B cell (primary cell): ENCODE data around the gene EFNA1. TPM values are rescaled to one million over a fixed set of nuclear protein-coding genes. Genes with fewer than 3 reads are reported as not detected.

Experiments
- ATAC-seq: fragments of 200-7000 bp; cut with Tn5 transposase; one replicate; pipeline ENCODE4 v1.10.0; 2021; ENCODE audit warnings: low read depth, mild to moderate bottlenecking, moderate number of reproducible peaks, moderate library complexity
- CTCF ChIA-PET: fragments of 350-600 bp; sonication (Branson Sonifier 250); formaldehyde crosslinking; loops from one replicate; lab custom pipeline; 2021; ENCODE audit warnings: antibody characterized with exemption, inconsistent platforms; lab: Charles Lee
- POLR2A ChIA-PET: fragments of 350-600 bp; sonication (Branson Sonifier 250); formaldehyde crosslinking; loops from one replicate; lab custom pipeline; 2021; ENCODE audit warnings: antibody characterized with exemption; lab: Charles Lee
- DNase-seq: peaks from one replicate; pipeline ENCODE4 v3.0.0; 2013
- H2AFZ ChIP-seq: 2 replicates; pipeline ENCODE4 v1.6.1; 2012; ENCODE audit warnings: mild to moderate bottlenecking, low read depth, low read length; ENCODE audit not compliant: insufficient read depth, poor library complexity, severe bottlenecking
- H3K27ac ChIP-seq, 2 donors: 1 replicate in 1 of 2; 2 replicates in 1 of 2; pipeline ENCODE4 v1.5.1; 2012 to 2013; ENCODE audit warnings: low read length in 2 of 2, mild to moderate bottlenecking in 2 of 2, moderate library complexity in 1 of 2
- H3K27me3 ChIP-seq, 4 experiments: fragments of 200-600 bp in 1 of 4; sonication (generic) in 1 of 4; replicated peaks in 1 of 4; 1 replicate in 2 of 4; 2 replicates in 2 of 4; pipeline versions ENCODE4 v1.6.1 to v1.7.0; 2013 to 2016; ENCODE audit warnings: low read length in 3 of 4, mild to moderate bottlenecking in 2 of 4, mixed read lengths in 1 of 4, moderate library complexity in 1 of 4; ENCODE audit not compliant: insufficient read depth in 4 of 4, control insufficient read depth in 3 of 4; ENCODE audit errors: control extremely low read depth in 1 of 4
- H3K36me3 ChIP-seq, 2 experiments: replicated peaks in 1 of 2; 1 replicate in 1 of 2; 2 replicates in 1 of 2; pipeline versions ENCODE4 v1.6.1 to v1.7.1; 2013; ENCODE audit warnings: low read length in 1 of 2; ENCODE audit not compliant: insufficient read depth in 2 of 2, control insufficient read depth in 1 of 2; ENCODE audit errors: control extremely low read depth in 1 of 2, extremely low read depth in 1 of 2
- H3K4me1 ChIP-seq, 2 donors: fragments of 200-600 bp in 1 of 2; sonication (generic) in 1 of 2; 1 replicate in 1 of 2; 2 replicates in 1 of 2; pipeline versions ENCODE4 v1.5.1 to v1.6.1; 2013 to 2017; ENCODE audit warnings: low read length in 2 of 2; ENCODE audit not compliant: control insufficient read depth in 2 of 2, insufficient read depth in 2 of 2
- H3K4me2 ChIP-seq: replicated peaks from 2 replicates; pipeline ENCODE3; 2012; ENCODE audit warnings: mild to moderate bottlenecking, low read depth, low read length; ENCODE audit not compliant: poor library complexity, severe bottlenecking
- H3K4me3 ChIP-seq, 5 experiments: fragments of 200-600 bp in 1 of 5; sonication (generic) in 1 of 5; 1 replicate in 3 of 5; 2 replicates in 2 of 5; pipeline versions ENCODE4 v1.5.1 to v1.7.0; 2011 to 2016; ENCODE audit warnings: low read length in 4 of 5, mild to moderate bottlenecking in 4 of 5, low read depth in 2 of 5, control low read depth in 1 of 5, moderate library complexity in 1 of 5; ENCODE audit not compliant: insufficient read depth in 1 of 5; ENCODE audit errors: control extremely low read depth in 1 of 5, extremely low read depth in 1 of 5
- H3K79me2 ChIP-seq: fragments of 200-600 bp; sonication (generic); one replicate; pipeline ENCODE4 v1.6.0; 2016; ENCODE audit warnings: low read length; ENCODE audit not compliant: control insufficient read depth, insufficient read depth
- H3K9ac ChIP-seq: fragments of 200-600 bp; sonication (generic); 2 replicates; pipeline ENCODE4 v1.6.1; 2017; ENCODE audit warnings: mild to moderate bottlenecking, low read length, moderate library complexity
- H3K9me3 ChIP-seq, 3 donors: one replicate each; pipeline versions ENCODE4 v1.6.1 to v1.7.1; 2013; ENCODE audit warnings: low read length in 2 of 3; ENCODE audit not compliant: control insufficient read depth in 2 of 3, insufficient read depth in 1 of 3; ENCODE audit errors: control extremely low read depth in 1 of 3
- H4K20me1 ChIP-seq: 2 replicates; pipeline ENCODE4 v1.6.0; 2012; ENCODE audit warnings: mild to moderate bottlenecking, low read length; ENCODE audit not compliant: insufficient read depth, control insufficient read depth, poor library complexity, severe bottlenecking
- H3K27ac Mint-ChIP-seq: one replicate; pipeline ENCODE4 v1.8.0; 2021; ENCODE audit warnings: mixed read lengths
- H3K27me3 Mint-ChIP-seq: one replicate; pipeline ENCODE4 v1.8.0; 2021; ENCODE audit warnings: mixed read lengths
- H3K4me1 Mint-ChIP-seq: one replicate; pipeline ENCODE4 v1.8.0; 2021; ENCODE audit warnings: mixed read lengths
- H3K4me3 Mint-ChIP-seq: one replicate; pipeline ENCODE4 v1.8.0; 2021; ENCODE audit warnings: mixed read lengths
- H3K9me3 Mint-ChIP-seq: one replicate; pipeline ENCODE4 v1.8.0; 2022; ENCODE audit warnings: mixed read lengths; ENCODE audit not compliant: insufficient read depth
- EZH2 ChIP-seq: IDR thresholded peaks from 2 replicates; pipeline ENCODE4 v1.6.1; 2012; ENCODE audit warnings: borderline replicate concordance, low read depth, mild to moderate bottlenecking, moderate library complexity, low read length; ENCODE audit not compliant: insufficient read depth, poor library complexity, severe bottlenecking
- WGBS: methylation state at CpG from one replicate; pipeline ENCODE4 v1.1.5; 2013; ENCODE audit warnings: missing lambda C conversion rate; ENCODE audit not compliant: insufficient coverage; 5-methylcytosine and 5-hydroxymethylcytosine counted together
- intact Hi-C: fragments of 100-400 bp; cut with micrococcal nuclease; formaldehyde crosslinking; loops from one replicate; pipeline ENCODE4 v1.10.0; 2022
- polyA plus RNA-seq: library from polyadenylated mRNA; depleted of rRNA; stranded (reverse); fragments of >200 nt; gene quantifications from 2 replicates; pipeline ENCODE4 v1.2.3, GENCODE V29; 2012
- total RNA-seq, 2 donors: library from RNA; stranded (reverse); fragments of 120-200 nt in 1 of 2; gene quantifications; 1 replicate in 1 of 2; 2 replicates in 1 of 2; pipeline versions ENCODE4 v1.2.3 to v1.2.4, GENCODE V29; 2013 to 2022
- TF ChIP-seq, protein P1 (sequence below): fragments of 200-600 bp; IDR thresholded peaks from one replicate; pipeline ENCODE4 v1.8.0; 2022; ENCODE audit warnings: antibody characterized with exemption, mild to moderate bottlenecking

Gene EFNA1
- total and polyA plus RNA-seq, 2 donors (not counting 1 experiment from before 2014, with no cell fraction given), result 0.28 TPM; not detected in 1

GRCh38 chr1:155168456-155169210 lies 41.0 kb downstream of the EFNA1 start:
- H3K4me3 Mint-ChIP-seq, result peak overlapping the region; percentile 5

More at GRCh38 chr1:155168456-155169210, 41.0 kb downstream of the EFNA1 start:
- no peak overlapping the region for H3K4me3 ChIP-seq
- peaks cover 0 to 10% (median 0%) of the 10 kb centered on the region in 3 donors for H3K9me3 ChIP-seq
- Mint-ChIP-seq H3K9me3 (no peaks in the 10 kb centered on the region), H3K4me1 (peaks cover 37% of the 10 kb centered on the region), H3K27me3 (no peaks in the 10 kb centered on the region), H3K27ac (no peak overlapping the region)
- WGBS, result 89% methylated on average over 9 of the region's 10 CpGs
- H3K4me1 ChIP-seq, result peaks cover 22 to 35% of the 10 kb centered on the region in 2 donors
- ATAC-seq (no peak), DNase-seq (peak; percentile 18)
- peaks cover 39% of the 10 kb centered on the region for H3K79me2 ChIP-seq
- TF ChIP-seq, protein P1, sequence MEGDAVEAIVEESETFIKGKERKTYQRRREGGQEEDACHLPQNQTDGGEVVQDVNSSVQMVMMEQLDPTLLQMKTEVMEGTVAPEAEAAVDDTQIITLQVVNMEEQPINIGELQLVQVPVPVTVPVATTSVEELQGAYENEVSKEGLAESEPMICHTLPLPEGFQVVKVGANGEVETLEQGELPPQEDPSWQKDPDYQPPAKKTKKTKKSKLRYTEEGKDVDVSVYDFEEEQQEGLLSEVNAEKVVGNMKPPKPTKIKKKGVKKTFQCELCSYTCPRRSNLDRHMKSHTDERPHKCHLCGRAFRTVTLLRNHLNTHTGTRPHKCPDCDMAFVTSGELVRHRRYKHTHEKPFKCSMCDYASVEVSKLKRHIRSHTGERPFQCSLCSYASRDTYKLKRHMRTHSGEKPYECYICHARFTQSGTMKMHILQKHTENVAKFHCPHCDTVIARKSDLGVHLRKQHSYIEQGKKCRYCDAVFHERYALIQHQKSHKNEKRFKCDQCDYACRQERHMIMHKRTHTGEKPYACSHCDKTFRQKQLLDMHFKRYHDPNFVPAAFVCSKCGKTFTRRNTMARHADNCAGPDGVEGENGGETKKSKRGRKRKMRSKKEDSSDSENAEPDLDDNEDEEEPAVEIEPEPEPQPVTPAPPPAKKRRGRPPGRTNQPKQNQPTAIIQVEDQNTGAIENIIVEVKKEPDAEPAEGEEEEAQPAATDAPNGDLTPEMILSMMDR, result no peak
- TF ChIP-seq EZH2, result no peak
- H2AFZ ChIP-seq, result no peak overlapping the region
- no peak overlapping the region for H3K27ac ChIP-seq
- H3K4me2 ChIP-seq, result no peak overlapping the region
- ChIA-PET POLR2A (interaction anchor here (1.5 kb wide), 2 partner anchors 77 to 84 kb away, joined by 6 to 9 read pairs; no protein-coding TSS in a partner anchor), CTCF (interaction anchor here (0.6 to 10.6 kb wide), 30 partner anchors 9 to 173 kb away, joined by 3 to 307 read pairs (median 6); partner anchors contain the start of genes EFNA4 and SLC50A1)
- H3K9ac ChIP-seq, result no peak overlapping the region
- H3K36me3 ChIP-seq, result peaks cover 0 to 21% of the 10 kb centered on the region in 2 experiments
- H3K27me3 ChIP-seq, result no peaks in the 10 kb centered on the region
- intact Hi-C loops, result loop anchor here (5.0 kb wide), 1 partner anchor 41 kb away; the partner anchor contains the start of gene EFNA1
- no peaks in the 10 kb centered on the region for H4K20me1 ChIP-seq
